ENCODE results near the gene SLC6A6. TPM values are rescaled to one million over a fixed set of nuclear protein-coding genes. Genes with fewer than 3 reads are reported as not detected.

The SLC6A6 gene
- total RNA-seq, 1 donor from 2014 or later: 35.4 TPM

DNA sequence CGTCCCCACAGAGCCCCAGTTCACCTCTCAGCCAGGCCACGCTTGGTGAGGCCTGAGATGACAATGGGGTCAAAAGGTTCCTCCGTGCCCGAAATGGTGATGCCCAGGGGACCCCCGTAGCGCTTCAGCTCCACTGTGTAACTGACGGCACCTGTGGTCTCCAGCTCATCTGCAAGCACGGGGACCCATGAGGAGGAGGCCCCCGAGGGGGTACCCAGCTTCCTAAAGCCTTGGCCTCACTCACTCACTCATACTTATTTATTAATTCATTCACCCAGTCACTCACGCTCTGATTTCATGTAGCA is 107.3 kb downstream of the SLC6A6 start:
- Histone ChIP-seq H3K9me3 (replicated peaks) (no peaks in the 10 kb centered on the region), H3K36me3 (peaks cover 27% of the 10 kb centered on the region), H3K27me3 (ENCODE audit: low read depth) (no peaks in the 10 kb centered on the region), H3K4me3 (no peak overlapping the region), H3K4me1 (peaks cover 17% of the 10 kb centered on the region), H3K27ac (replicated peaks) (peak overlapping the region; percentile 42)
- TF ChIP-seq, protein P1, sequence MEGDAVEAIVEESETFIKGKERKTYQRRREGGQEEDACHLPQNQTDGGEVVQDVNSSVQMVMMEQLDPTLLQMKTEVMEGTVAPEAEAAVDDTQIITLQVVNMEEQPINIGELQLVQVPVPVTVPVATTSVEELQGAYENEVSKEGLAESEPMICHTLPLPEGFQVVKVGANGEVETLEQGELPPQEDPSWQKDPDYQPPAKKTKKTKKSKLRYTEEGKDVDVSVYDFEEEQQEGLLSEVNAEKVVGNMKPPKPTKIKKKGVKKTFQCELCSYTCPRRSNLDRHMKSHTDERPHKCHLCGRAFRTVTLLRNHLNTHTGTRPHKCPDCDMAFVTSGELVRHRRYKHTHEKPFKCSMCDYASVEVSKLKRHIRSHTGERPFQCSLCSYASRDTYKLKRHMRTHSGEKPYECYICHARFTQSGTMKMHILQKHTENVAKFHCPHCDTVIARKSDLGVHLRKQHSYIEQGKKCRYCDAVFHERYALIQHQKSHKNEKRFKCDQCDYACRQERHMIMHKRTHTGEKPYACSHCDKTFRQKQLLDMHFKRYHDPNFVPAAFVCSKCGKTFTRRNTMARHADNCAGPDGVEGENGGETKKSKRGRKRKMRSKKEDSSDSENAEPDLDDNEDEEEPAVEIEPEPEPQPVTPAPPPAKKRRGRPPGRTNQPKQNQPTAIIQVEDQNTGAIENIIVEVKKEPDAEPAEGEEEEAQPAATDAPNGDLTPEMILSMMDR (IDR thresholded peaks at IDR 0.05; ENCODE audit: borderline replicate concordance): no peak
- no peak for DNase-seq
- intact Hi-C loops (cut with micrococcal nuclease): loop anchor here (2.0 kb wide), 1 partner anchor 39 kb away; no protein-coding TSS in a partner anchor

DNA sequence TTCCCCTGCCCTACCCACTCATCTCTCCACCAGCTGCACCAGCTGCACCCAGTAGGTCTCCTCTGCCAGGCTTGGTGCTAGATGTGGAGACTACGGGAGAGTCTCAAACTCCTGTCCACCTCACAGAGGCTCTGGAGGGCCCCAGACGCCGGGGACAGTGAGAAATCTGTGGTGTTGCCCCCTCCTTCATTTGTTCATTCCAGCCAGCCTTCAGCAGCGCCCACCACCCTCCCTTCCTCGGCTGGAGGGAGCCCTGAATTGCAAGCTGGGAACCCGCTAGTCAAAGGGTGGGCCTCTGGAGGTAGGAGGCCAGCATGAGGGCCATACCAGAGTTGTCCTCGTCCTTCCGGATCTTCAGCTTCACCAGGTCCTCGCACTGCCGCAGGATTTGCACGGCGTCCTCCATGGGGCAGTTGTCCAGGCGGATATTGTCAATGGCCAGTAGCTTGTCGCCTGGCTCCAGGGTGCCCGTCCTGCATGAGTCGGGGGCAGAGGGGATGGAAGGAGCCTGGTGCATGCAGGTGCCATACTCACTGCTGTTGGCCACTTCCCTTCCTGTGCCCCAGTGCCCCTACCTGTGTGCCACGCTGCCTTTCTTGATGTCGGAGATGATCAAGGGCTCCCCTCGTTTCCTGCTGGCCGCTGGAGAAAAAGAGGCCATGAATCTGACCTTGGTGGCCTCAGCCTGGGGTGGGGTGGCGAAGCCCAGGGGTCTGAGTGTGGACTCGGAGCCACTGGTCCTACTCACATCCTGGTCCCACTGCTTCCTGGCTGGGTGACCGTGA is 108.6 kb downstream of the SLC6A6 start:
- Histone ChIP-seq H3K9me3 (replicated peaks) (no peaks in the 10 kb centered on the region), H3K4me1 (peaks cover 17% of the 10 kb centered on the region), H3K27ac (replicated peaks) (no peak overlapping the region), H3K36me3 (peaks cover 38% of the 10 kb centered on the region), H3K27me3 (ENCODE audit: low read depth) (no peaks in the 10 kb centered on the region), H3K4me3 (no peak overlapping the region)
- no peak for DNase-seq
- intact Hi-C loops (cut with micrococcal nuclease): loop anchor here (2.0 kb wide), 1 partner anchor 38 kb away; no protein-coding TSS in a partner anchor
- TF ChIP-seq, protein P1 (IDR thresholded peaks at IDR 0.05; ENCODE audit: borderline replicate concordance): no peak

DNA sequence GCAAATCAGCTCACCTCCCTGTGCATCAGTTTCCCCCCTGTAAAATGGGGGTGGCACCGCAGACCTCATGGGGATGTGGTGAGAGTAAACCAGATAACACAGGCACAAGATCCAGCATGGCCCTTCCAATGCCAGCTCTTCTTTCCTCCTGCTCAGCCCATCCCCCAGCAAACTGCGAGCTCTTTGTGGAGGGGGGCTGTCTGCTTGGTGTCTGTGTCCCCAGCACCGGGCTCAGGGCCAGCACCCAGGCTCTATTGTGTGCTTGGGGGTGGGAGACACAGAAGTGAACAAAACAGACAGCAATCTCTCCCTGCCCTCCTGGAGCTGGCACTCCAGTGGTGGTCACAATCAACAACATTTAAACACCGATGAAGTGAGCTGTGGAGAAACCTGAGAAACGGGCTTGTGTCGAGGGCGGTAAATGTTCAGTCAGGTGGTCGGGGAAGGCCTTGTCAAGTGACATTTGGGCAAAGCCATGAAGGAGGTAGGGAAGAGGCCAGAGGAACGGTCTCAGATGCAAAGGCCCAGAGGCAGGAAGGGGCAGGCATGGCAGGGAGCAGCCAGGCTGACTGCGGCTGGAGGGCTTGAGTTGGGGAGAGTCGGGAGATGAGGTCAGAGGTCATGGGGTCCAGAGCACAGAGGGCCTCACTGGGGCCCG is 109.3 kb downstream of the SLC6A6 start:
- TF ChIP-seq, protein P1 (IDR thresholded peaks at IDR 0.05; ENCODE audit: borderline replicate concordance): no peak
- intact Hi-C loops (cut with micrococcal nuclease): loop anchor here (2.0 kb wide), 1 partner anchor 37 kb away; no protein-coding TSS in a partner anchor
- Histone ChIP-seq H3K27ac (replicated peaks) (no peak overlapping the region), H3K4me1 (peaks cover 17% of the 10 kb centered on the region), H3K27me3 (ENCODE audit: low read depth) (no peaks in the 10 kb centered on the region), H3K9me3 (replicated peaks) (no peaks in the 10 kb centered on the region), H3K4me3 (no peak overlapping the region), H3K36me3 (peaks cover 37% of the 10 kb centered on the region)
- no peak for DNase-seq

DNA sequence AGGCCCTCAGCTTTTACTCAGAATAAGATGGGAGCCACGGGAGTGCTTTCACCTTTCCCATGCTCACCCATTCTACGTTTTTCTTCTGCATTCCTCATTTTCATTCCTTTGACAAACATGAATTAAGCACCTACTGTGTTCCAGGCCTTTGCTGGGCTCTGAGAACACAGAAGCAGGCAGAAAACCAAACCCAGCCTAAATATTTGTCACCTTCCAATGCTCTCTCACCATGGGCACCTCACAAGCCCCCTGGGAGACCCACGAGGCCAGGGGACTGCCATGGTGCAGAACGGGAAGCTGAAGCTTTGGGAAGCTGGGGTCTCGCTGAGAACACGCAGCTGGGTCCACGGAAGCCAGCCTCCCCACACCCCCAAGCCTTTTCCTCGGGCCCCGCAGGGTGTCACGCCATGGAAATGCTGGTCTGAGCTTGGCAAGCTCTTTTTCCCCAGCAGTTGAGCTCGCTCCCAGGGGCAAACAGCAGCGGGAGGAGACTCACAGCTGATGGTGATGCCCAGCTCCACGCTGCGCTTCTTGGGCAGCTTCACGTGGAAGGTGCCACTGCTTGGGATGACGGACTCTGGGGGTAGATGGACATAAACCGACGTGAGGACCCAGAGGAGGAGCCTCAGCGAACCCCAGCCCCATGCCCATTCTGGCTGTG is 110.0 kb downstream of the SLC6A6 start:
- no peak for DNase-seq
- H3K36me3 ChIP-seq: peaks cover 30% of the 10 kb centered on the region
- intact Hi-C loops (cut with micrococcal nuclease): no loop called here
- no peaks in the 10 kb centered on the region for H3K27me3 ChIP-seq (ENCODE audit: low read depth)
- no peak overlapping the region for H3K4me3 ChIP-seq
- H3K27ac ChIP-seq (replicated peaks): no peak overlapping the region
- H3K9me3 ChIP-seq (replicated peaks): no peaks in the 10 kb centered on the region
- H3K4me1 ChIP-seq: peaks cover 17% of the 10 kb centered on the region
- TF ChIP-seq, protein P1 (IDR thresholded peaks at IDR 0.05; ENCODE audit: borderline replicate concordance): no peak

DNA sequence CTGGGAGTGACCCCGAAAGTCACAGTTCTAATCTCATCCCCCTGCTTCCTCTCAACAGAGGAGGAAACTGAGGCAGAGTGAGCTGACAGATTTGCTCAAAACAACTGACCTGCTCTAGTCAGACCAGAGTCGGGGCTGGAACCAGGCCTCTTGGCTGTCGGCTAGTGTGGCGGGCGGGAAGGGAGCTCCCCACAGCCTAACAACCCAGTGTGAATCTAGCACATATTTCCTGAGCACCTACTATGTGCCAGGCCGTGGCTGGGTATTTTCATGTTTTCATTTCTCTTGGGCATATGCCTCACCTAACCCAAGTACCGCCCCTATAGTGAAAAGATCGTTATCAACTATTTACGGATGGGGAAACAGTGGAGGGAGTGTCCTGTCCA is 110.5 kb downstream of the SLC6A6 start:
- no peak overlapping the region for H3K4me3 ChIP-seq
- H3K27me3 ChIP-seq (ENCODE audit: low read depth): no peaks in the 10 kb centered on the region
- peaks cover 34% of the 10 kb centered on the region for H3K36me3 ChIP-seq
- no peaks in the 10 kb centered on the region for H3K9me3 ChIP-seq (replicated peaks)
- no peak overlapping the region for H3K27ac ChIP-seq (replicated peaks)
- DNase-seq: no peak
- intact Hi-C loops (cut with micrococcal nuclease): no loop called here
- H3K4me1 ChIP-seq: peaks cover 22% of the 10 kb centered on the region
- TF ChIP-seq, protein P1 (IDR thresholded peaks at IDR 0.05; ENCODE audit: borderline replicate concordance): no peak

All from left ventricle myocardium inferior (tissue), 1 donor.